Umbilical cord (tissue), 2 donors: ENCODE results near the gene SPIRE1. TPM values are rescaled to one million over a fixed set of nuclear protein-coding genes. Genes with fewer than 3 reads are reported as not detected.
"Not testable (repeated sequence)": the region's sequence is repeated elsewhere in the genome, so short reads cannot be mapped to it uniquely, and the experiment has no call there.

Experiments
- DNase-seq: peaks from one replicate; pipeline ENCODE4 v3.0.0-alpha.2; 2015; ENCODE audit warnings: low spot score
- total RNA-seq: library from RNA; depleted of rRNA; stranded (reverse); fragments of >200 nt; gene quantifications from one replicate; pipeline ENCODE4 v1.2.3, GENCODE V29; 2014; ENCODE audit warnings: low replicate concordance; ENCODE audit not compliant: insufficient read depth

The SPIRE1 gene
- total RNA-seq, 1 donor from 2014 or later: 22.1 TPM

- no peak for DNase-seq
These were observed 58.4 kb downstream of the SPIRE1 start for GRCh38 chr18:12599543-12599942.

GRCh38 chr18:12598181-12598930, 59.6 kb downstream of the SPIRE1 start:
- DNase-seq: no peak

- DNase-seq: peak; percentile 69
These were observed 60.1 kb downstream of the SPIRE1 start for GRCh38 chr18:12597760-12598159.

- DNase-seq: no peak
These were observed 62.2 kb downstream of the SPIRE1 start for GRCh38 chr18:12595571-12596255.

- DNase-seq: no peak
These were observed 64.0 kb downstream of the SPIRE1 start for GRCh38 chr18:12593866-12594265.

- no peak for DNase-seq
These were observed 65.2 kb downstream of the SPIRE1 start for GRCh38 chr18:12592597-12593127.

GRCh38 chr18:12589448-12589847, 68.5 kb downstream of the SPIRE1 start:
- no peak for DNase-seq

GRCh38 chr18:12586956-12587355, 71.0 kb downstream of the SPIRE1 start:
- no peak for DNase-seq

- DNase-seq: no peak
These were observed 72.7 kb downstream of the SPIRE1 start for GRCh38 chr18:12585218-12585617.

GRCh38 chr18:12580630-12581342, 77.1 kb downstream of the SPIRE1 start:
- no peak for DNase-seq

GRCh38 chr18:12579775-12580174, 78.1 kb downstream of the SPIRE1 start:
- no peak for DNase-seq

GRCh38 chr18:12577848-12578247, 80.1 kb downstream of the SPIRE1 start:
- DNase-seq: no peak

- DNase-seq: no peak
These were observed 83.3 kb downstream of the SPIRE1 start for GRCh38 chr18:12574494-12575185.

GRCh38 chr18:12571630-12572029, 86.3 kb downstream of the SPIRE1 start:
- no peak for DNase-seq

- no peak for DNase-seq
These were observed 88.1 kb downstream of the SPIRE1 start for GRCh38 chr18:12569791-12570190.

- no peak for DNase-seq
These were observed 90.1 kb downstream of the SPIRE1 start for GRCh38 chr18:12567849-12568248.

GRCh38 chr18:12564861-12565260, 93.0 kb downstream of the SPIRE1 start:
- DNase-seq: no peak

GRCh38 chr18:12564378-12564777, 93.5 kb downstream of the SPIRE1 start:
- DNase-seq: no peak

GRCh38 chr18:12560600-12560999, 97.3 kb downstream of the SPIRE1 start:
- DNase-seq: not testable (repeated sequence)

- DNase-seq: no peak
These were observed 98.6 kb downstream of the SPIRE1 start for GRCh38 chr18:12559319-12559718.

GRCh38 chr18:12556946-12557806, 100.7 kb downstream of the SPIRE1 start:
- no peak for DNase-seq
